Fibroblast of lung (primary cell): Measurements from ENCODE around the gene FAAP100. TPM values are rescaled to one million over a fixed set of nuclear protein-coding genes. Genes with fewer than 3 reads are reported as not detected.

Experiments
- DNase-seq, 2 donors: peaks; one replicate each; pipeline versions ENCODE4 v3.0.0 to v3.0.0-alpha.2; 2010; ENCODE audit warnings: low read depth in 2 of 2
- H2AFZ ChIP-seq: 2 replicates; pipeline ENCODE4 v1.5.1; 2012; ENCODE audit warnings: low read length, control low read depth, inconsistent platforms
- H3K27ac ChIP-seq: 2 replicates; pipeline ENCODE4 v1.5.1; 2011; ENCODE audit warnings: low read length, control low read depth; ENCODE audit not compliant: insufficient read depth
- H3K27me3 ChIP-seq: 2 replicates; pipeline ENCODE4 v1.5.1; 2011; ENCODE audit warnings: mild to moderate bottlenecking, low read length; ENCODE audit not compliant: control insufficient read depth, insufficient read depth
- H3K36me3 ChIP-seq: 2 replicates; pipeline ENCODE4 v1.5.1; 2011; ENCODE audit warnings: low read length; ENCODE audit not compliant: control insufficient read depth, insufficient read depth
- H3K4me1 ChIP-seq: 2 replicates; pipeline ENCODE4 v1.5.1; 2011; ENCODE audit warnings: low read length; ENCODE audit not compliant: control insufficient read depth, insufficient read depth; ENCODE audit errors: extremely low read depth
- H3K4me2 ChIP-seq: 2 replicates; pipeline ENCODE4 v1.5.1; 2011; ENCODE audit warnings: low read length, control low read depth; ENCODE audit not compliant: insufficient read depth; ENCODE audit errors: extremely low read depth
- H3K4me3 ChIP-seq, 4 experiments: fragments of 200-600 bp in 1 of 4; sonication (generic) in 1 of 4; replicated peaks in 1 of 4; 2 replicates each; pipeline ENCODE4 v1.5.1; 2011 to 2016; ENCODE audit warnings: low read length in 4 of 4, low read depth in 3 of 4, mild to moderate bottlenecking in 3 of 4, control low read depth in 2 of 4, inconsistent platforms in 1 of 4, mixed read lengths in 1 of 4; ENCODE audit not compliant: insufficient read depth in 1 of 4; ENCODE audit errors: control extremely low read depth in 1 of 4
- H3K79me2 ChIP-seq: 2 replicates; pipeline ENCODE4 v1.5.1; 2012; ENCODE audit warnings: mild to moderate bottlenecking, low read length, inconsistent platforms; ENCODE audit not compliant: control insufficient read depth, insufficient read depth
- H3K9ac ChIP-seq: 2 replicates; pipeline ENCODE4 v1.5.1; 2011; ENCODE audit warnings: mild to moderate bottlenecking, low read length, control low read depth; ENCODE audit not compliant: insufficient read depth
- H3K9me3 ChIP-seq: 2 replicates; pipeline ENCODE4 v1.5.1; 2012; ENCODE audit warnings: low read depth, low read length; ENCODE audit not compliant: control insufficient read depth, insufficient read depth
- H4K20me1 ChIP-seq: 2 replicates; pipeline ENCODE4 v1.5.1; 2011; ENCODE audit warnings: low read length; ENCODE audit not compliant: control insufficient read depth, insufficient read depth; ENCODE audit errors: extremely low read depth
- EZH2 ChIP-seq: IDR thresholded peaks from 2 replicates; pipeline ENCODE4 v1.5.1; 2012; ENCODE audit warnings: low read length, control low read depth, mild to moderate bottlenecking; ENCODE audit errors: missing control alignments
- polyA plus RNA-seq, 2 donors: library from polyadenylated mRNA; depleted of rRNA in 1 of 2; stranded (reverse) in 1 of 2; unstranded in 1 of 2; fragments of >200 nt; gene quantifications; 2 replicates each; pipeline ENCODE4 v1.2.1, GENCODE V29; 2011 to 2012; ENCODE audit warnings: missing spikeins in 1 of 2
- total RNA-seq: library from RNA; depleted of rRNA; stranded (reverse); fragments of >200 nt; gene quantifications from 2 replicates; pipeline ENCODE4 v1.2.1, GENCODE V29; 2014
- TF ChIP-seq, protein P1 (sequence below), 2 donors: IDR thresholded peaks in 1 of 2; conservative IDR thresholded peaks in 1 of 2; 1 replicate in 1 of 2; 2 replicates in 1 of 2; pipeline ENCODE4 v1.5.1; 2011 to 2012; ENCODE audit warnings: low read length in 2 of 2, control low read depth in 1 of 2, inconsistent platforms in 1 of 2, low read depth in 1 of 2, mild to moderate bottlenecking in 1 of 2

FAAP100 gene
- total and polyA plus RNA-seq, 2 donors (not counting 1 experiment from before 2014, with no cell fraction given), result 6.7 to 10.4 TPM

DNA sequence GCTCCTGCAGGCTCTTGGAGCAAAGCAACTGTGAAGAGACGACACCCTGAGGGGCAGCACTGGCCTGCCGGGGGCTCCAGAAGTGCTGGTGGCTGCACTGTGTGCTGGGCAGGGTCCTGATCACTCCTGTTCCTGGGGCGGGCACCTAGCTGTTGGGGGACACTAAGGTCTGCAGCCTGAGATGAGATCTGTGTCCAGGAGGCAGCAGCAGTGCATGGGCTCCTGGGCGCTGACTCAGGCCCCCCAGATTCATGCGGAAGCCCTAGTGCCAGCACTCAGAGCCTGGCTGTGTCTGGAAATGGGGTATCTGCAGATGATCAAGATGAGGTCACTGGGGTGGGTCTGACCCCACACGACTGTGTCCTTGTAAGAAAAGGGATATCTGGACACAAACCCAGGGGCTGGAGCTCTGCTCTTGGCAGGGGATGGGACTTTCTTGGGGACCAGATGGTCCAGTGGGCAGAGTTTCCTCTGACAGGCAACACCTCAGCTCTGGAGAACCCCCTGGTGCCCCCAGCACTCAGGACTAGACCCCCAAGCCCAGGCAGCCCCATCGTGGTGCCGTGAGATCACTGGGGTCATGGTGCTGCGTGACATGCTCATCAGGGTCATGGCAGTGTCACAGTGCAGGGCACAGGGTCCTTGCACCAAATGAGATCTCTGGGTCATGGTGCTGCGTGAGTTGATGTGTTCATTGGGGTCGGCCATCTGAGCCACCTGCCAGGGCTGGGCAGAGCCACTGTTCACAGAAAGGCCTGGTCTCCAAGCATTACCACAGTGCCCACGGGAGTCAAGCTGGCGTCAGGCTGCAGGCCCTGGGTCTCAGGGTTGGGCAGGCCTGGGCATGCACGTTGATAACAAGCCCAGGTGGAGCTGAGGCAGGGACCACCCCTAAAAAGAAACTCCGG lies 9.5 kb downstream of the FAAP100 start:
- Histone ChIP-seq H3K4me2 (no peak overlapping the region), H3K9ac (no peak overlapping the region), H3K27ac (no peak overlapping the region), H4K20me1 (no peaks in the 10 kb centered on the region), H3K36me3 (peaks cover 30% of the 10 kb centered on the region), H3K9me3 (no peaks in the 10 kb centered on the region), H3K4me3 (no peak overlapping the region), H2AFZ (no peak overlapping the region), H3K4me1 (no peaks in the 10 kb centered on the region), H3K79me2 (no peaks in the 10 kb centered on the region), H3K27me3 (no peaks in the 10 kb centered on the region)
- TF ChIP-seq, protein P1, sequence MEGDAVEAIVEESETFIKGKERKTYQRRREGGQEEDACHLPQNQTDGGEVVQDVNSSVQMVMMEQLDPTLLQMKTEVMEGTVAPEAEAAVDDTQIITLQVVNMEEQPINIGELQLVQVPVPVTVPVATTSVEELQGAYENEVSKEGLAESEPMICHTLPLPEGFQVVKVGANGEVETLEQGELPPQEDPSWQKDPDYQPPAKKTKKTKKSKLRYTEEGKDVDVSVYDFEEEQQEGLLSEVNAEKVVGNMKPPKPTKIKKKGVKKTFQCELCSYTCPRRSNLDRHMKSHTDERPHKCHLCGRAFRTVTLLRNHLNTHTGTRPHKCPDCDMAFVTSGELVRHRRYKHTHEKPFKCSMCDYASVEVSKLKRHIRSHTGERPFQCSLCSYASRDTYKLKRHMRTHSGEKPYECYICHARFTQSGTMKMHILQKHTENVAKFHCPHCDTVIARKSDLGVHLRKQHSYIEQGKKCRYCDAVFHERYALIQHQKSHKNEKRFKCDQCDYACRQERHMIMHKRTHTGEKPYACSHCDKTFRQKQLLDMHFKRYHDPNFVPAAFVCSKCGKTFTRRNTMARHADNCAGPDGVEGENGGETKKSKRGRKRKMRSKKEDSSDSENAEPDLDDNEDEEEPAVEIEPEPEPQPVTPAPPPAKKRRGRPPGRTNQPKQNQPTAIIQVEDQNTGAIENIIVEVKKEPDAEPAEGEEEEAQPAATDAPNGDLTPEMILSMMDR (conservative IDR thresholded peaks at IDR 0.05 in 1 of 2, IDR thresholded peaks at IDR 0.05 in 1 of 2; ENCODE audit: low read depth in 1 of 2, low read length in 2 of 2), result no peak
- no peak for TF ChIP-seq EZH2
- no peak for DNase-seq

DNA sequence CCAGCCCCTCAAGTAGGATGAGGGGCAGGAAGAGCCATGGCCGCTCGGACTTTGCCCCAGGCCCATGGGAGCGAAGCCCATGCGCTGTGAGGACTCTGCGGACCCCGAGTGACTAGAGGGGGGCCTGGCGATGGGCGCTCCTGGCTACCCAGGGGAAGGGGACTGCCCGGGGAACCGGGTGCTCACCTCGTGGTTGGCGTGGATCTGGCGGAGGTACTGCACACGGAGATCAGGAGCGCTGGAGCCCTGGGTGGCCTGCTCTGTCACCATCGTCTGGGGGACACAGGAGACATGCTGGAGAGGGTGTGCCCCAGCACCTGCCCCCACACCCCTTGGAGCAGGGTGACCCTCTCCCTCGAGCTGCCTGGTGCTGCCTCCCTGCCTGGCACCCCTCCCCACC lies 11.0 kb downstream of the FAAP100 start:
- Histone ChIP-seq H3K79me2 (no peaks in the 10 kb centered on the region), H3K4me2 (no peak overlapping the region), H4K20me1 (no peaks in the 10 kb centered on the region), H2AFZ (no peak overlapping the region), H3K27me3 (peaks cover 7% of the 10 kb centered on the region), H3K36me3 (peaks cover 25% of the 10 kb centered on the region), H3K27ac (no peak overlapping the region), H3K9ac (no peak overlapping the region), H3K4me3 (no peak overlapping the region), H3K4me1 (no peaks in the 10 kb centered on the region), H3K9me3 (no peaks in the 10 kb centered on the region)
- no peak for DNase-seq
- TF ChIP-seq, protein P1 (conservative IDR thresholded peaks at IDR 0.05 in 1 of 2, IDR thresholded peaks at IDR 0.05 in 1 of 2; ENCODE audit: low read depth in 1 of 2, low read length in 2 of 2), result no peak
- TF ChIP-seq EZH2, result no peak

DNA sequence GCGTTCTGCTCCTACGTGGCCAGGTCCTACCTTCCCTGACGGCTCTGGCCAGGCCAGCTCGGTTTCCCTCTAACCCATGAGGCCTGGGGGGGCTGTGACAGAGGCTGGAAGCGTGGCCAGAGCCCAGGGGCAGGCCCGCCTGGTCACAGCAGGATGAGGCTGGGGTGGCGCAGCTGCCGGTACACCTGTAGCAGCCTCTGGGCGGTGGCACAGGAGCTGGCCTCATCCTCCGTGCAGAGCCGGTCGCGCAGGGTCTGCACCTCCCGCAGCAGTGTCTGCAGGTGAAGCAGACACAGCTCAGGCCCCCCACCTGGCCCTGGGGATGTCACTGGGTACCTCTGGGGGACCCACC lies 11.5 kb downstream of the FAAP100 start:
- TF ChIP-seq, protein P1 (conservative IDR thresholded peaks at IDR 0.05 in 1 of 2, IDR thresholded peaks at IDR 0.05 in 1 of 2; ENCODE audit: low read depth in 1 of 2, low read length in 2 of 2), result no peak
- no peak for TF ChIP-seq EZH2
- Histone ChIP-seq H3K9me3 (no peaks in the 10 kb centered on the region), H3K79me2 (no peaks in the 10 kb centered on the region), H2AFZ (no peak overlapping the region), H3K27ac (no peak overlapping the region), H3K27me3 (peaks cover 11% of the 10 kb centered on the region), H3K4me1 (no peaks in the 10 kb centered on the region), H3K4me2 (no peak overlapping the region), H3K9ac (no peak overlapping the region), H3K4me3 (no peak overlapping the region), H4K20me1 (no peaks in the 10 kb centered on the region), H3K36me3 (peaks cover 24% of the 10 kb centered on the region)
- DNase-seq, result no peak
